Measurements from ENCODE around the gene ATG3. TPM values are rescaled to one million over a fixed set of nuclear protein-coding genes. Genes with fewer than 3 reads are reported as not detected.

Gene ATG3
- total and polyA plus RNA-seq, 10 donors: 35.8 to 98.1 (median 74.8) TPM

Other genes with a start within 250 kb of the ATG3 start
- 1 to 10 TPM; 4.8 to 9.3 (median 6.9) TPM for gene CD200, start 228.8 kb downstream of the ATG3 start, total RNA-seq
- gene CD200, start 228.8 kb downstream of the ATG3 start, polyA plus RNA-seq: 10 to 100 TPM in 1 of 3 donors, 1 to 10 TPM in 2; 4.3 to 13.1 (median 4.5) TPM
- 10 to 100 TPM; 18.0 to 46.0 (median 27.1) TPM for gene BTLA, start 62.5 kb downstream of the ATG3 start, total RNA-seq
- gene BTLA, start 62.5 kb downstream of the ATG3 start, polyA plus RNA-seq: 10 to 100 TPM; 12.8 to 30.0 (median 20.7) TPM
- 10 to 100 TPM; 31.1 to 48.0 (median 38.0) TPM for gene SLC35A5, start 83 bp upstream of the ATG3 start, total RNA-seq
- gene SLC35A5, start 83 bp upstream of the ATG3 start, polyA plus RNA-seq: 10 to 100 TPM in 2 of 3 donors, 1 to 10 TPM in 1; 8.2 to 11.5 (median 11.5) TPM
- 10 to 100 TPM; 10.7 to 99.9 (median 37.8) TPM for gene CCDC80, start 79.2 kb upstream of the ATG3 start, total RNA-seq
- 10 to 100 TPM in 1 of 3 donors, 1 to 10 TPM in 2; 5.2 to 17.1 (median 6.8) TPM for gene CCDC80, start 79.2 kb upstream of the ATG3 start, polyA plus RNA-seq